ENCODE results near the gene LRRTM3. TPM values are rescaled to one million over a fixed set of nuclear protein-coding genes. Genes with fewer than 3 reads are reported as not detected.

The LRRTM3 gene
- total RNA-seq, 2 donors from 2014 or later: 0.14 TPM; not detected in 1

- no peak for TF ChIP-seq CTCF (IDR thresholded peaks at IDR 0.05)
- no peaks in the 10 kb centered on the region for H3K36me3 ChIP-seq
- DNase-seq (ENCODE audit: low spot score) (no peak), ATAC-seq (ENCODE audit: insufficient number of reproducible peaks, low FRiP score, low read depth) (no peak)
- no peaks in the 10 kb centered on the region for H3K27me3 ChIP-seq (replicated peaks; ENCODE audit: insufficient read depth)
- no peak overlapping the region for H3K4me3 ChIP-seq
- H3K27ac ChIP-seq: no peak overlapping the region
- no peaks in the 10 kb centered on the region for H3K9me3 ChIP-seq
- H3K4me1 ChIP-seq (ENCODE audit: control insufficient read depth in 1 of 2, low read depth in 2 of 2): no peaks in the 10 kb centered on the region
These were observed 85.6 kb downstream of the LRRTM3 start for GRCh38 chr10:67011480-67011879.

GRCh38 chr10:67011981-67012380 is 86.1 kb downstream of the LRRTM3 start:
- no peak for ATAC-seq (ENCODE audit: insufficient number of reproducible peaks, low FRiP score, low read depth)
- no peaks in the 10 kb centered on the region for H3K36me3 ChIP-seq
- H3K4me3 ChIP-seq: no peak overlapping the region
- H3K27ac ChIP-seq: no peak overlapping the region
- H3K4me1 ChIP-seq (ENCODE audit: control insufficient read depth in 1 of 2, low read depth in 2 of 2): no peaks in the 10 kb centered on the region
- no peaks in the 10 kb centered on the region for H3K27me3 ChIP-seq (replicated peaks; ENCODE audit: insufficient read depth)
- no peaks in the 10 kb centered on the region for H3K9me3 ChIP-seq
- DNase-seq (ENCODE audit: low spot score): no peak
- TF ChIP-seq CTCF (IDR thresholded peaks at IDR 0.05): no peak

GRCh38 chr10:67015225-67015624 is 89.4 kb downstream of the LRRTM3 start:
- Histone ChIP-seq H3K36me3 (no peaks in the 10 kb centered on the region), H3K4me3 (no peak overlapping the region), H3K27ac (no peak overlapping the region), H3K27me3 (replicated peaks; ENCODE audit: insufficient read depth) (no peaks in the 10 kb centered on the region), H3K4me1 (ENCODE audit: control insufficient read depth in 1 of 2, low read depth in 2 of 2) (no peaks in the 10 kb centered on the region), H3K9me3 (no peaks in the 10 kb centered on the region)
- DNase-seq (ENCODE audit: low spot score) (no peak), ATAC-seq (ENCODE audit: insufficient number of reproducible peaks, low FRiP score, low read depth) (no peak)
- TF ChIP-seq CTCF (IDR thresholded peaks at IDR 0.05): no peak

GRCh38 chr10:67017218-67017617 is 91.4 kb downstream of the LRRTM3 start:
- Histone ChIP-seq H3K36me3 (no peaks in the 10 kb centered on the region), H3K27me3 (replicated peaks; ENCODE audit: insufficient read depth) (no peaks in the 10 kb centered on the region), H3K9me3 (no peaks in the 10 kb centered on the region), H3K4me1 (ENCODE audit: control insufficient read depth in 1 of 2, low read depth in 2 of 2) (no peaks in the 10 kb centered on the region), H3K4me3 (no peak overlapping the region), H3K27ac (no peak overlapping the region)
- TF ChIP-seq CTCF (IDR thresholded peaks at IDR 0.05): no peak
- DNase-seq (ENCODE audit: low spot score) (no peak), ATAC-seq (ENCODE audit: insufficient number of reproducible peaks, low FRiP score, low read depth) (no peak)

- Histone ChIP-seq H3K27ac (no peak overlapping the region), H3K27me3 (replicated peaks; ENCODE audit: insufficient read depth) (no peaks in the 10 kb centered on the region), H3K36me3 (no peaks in the 10 kb centered on the region), H3K4me1 (ENCODE audit: control insufficient read depth in 1 of 2, low read depth in 2 of 2) (no peaks in the 10 kb centered on the region), H3K4me3 (no peak overlapping the region), H3K9me3 (no peaks in the 10 kb centered on the region)
- TF ChIP-seq CTCF (IDR thresholded peaks at IDR 0.05): no peak
- ATAC-seq (ENCODE audit: insufficient number of reproducible peaks, low FRiP score, low read depth) (no peak), DNase-seq (ENCODE audit: low spot score) (no peak)
These were observed 96.3 kb downstream of the LRRTM3 start for GRCh38 chr10:67022099-67022498.

Measured in thoracic aorta (tissue), 2 donors.